IMR-90 (cell line): Measurements from ENCODE around the gene RNF144B. TPM values are rescaled to one million over a fixed set of nuclear protein-coding genes. Genes with fewer than 3 reads are reported as not detected.

Experiments
- ATAC-seq: fragments of 200-7000 bp; cut with Tn5 transposase; 2 replicates; pipeline ENCODE4 v1.9.1; 2020; ENCODE audit warnings: low read depth, mild to moderate bottlenecking, moderate library complexity
- BruUV-seq: library from RNA; stranded (reverse); fragments of 400-500 nt; replicated peaks from 2 replicates; lab custom pipeline; 2021; lab: Mats Ljungman, UMichigan
- CTCF ChIA-PET: fragments of 300-600 bp; formaldehyde crosslinking; extraction: SDS; loops from one replicate; lab custom pipeline; 2021; ENCODE audit warnings: antibody characterized with exemption; lab: Yijun Ruan, JAX
- POLR2A ChIA-PET: fragments of 300-600 bp; sonication (Branson Sonifier 250); formaldehyde crosslinking; loops from one replicate; lab custom pipeline; 2022; ENCODE audit warnings: antibody characterized with exemption; ENCODE audit not compliant: unreplicated experiment; lab: Charles Lee
- DNase-seq: peaks from one replicate; pipeline ENCODE4 v3.0.0; 2013
- H2AFZ ChIP-seq: replicated peaks from 2 replicates; pipeline ENCODE3; 2013; ENCODE audit warnings: low read length, mild to moderate bottlenecking; ENCODE audit not compliant: poor library complexity
- H2AK5ac ChIP-seq: 2 replicates; pipeline ENCODE4 v1.6.1; 2013; ENCODE audit warnings: low read depth, low read length, inconsistent platforms
- H2AK9ac ChIP-seq: replicated peaks from 2 replicates; pipeline ENCODE3; 2013; ENCODE audit warnings: mild to moderate bottlenecking, low read depth, low read length, moderate library complexity; ENCODE audit not compliant: poor library complexity
- H2BK120ac ChIP-seq: 2 replicates; pipeline ENCODE4 v1.6.1; 2013; ENCODE audit warnings: low read depth, low read length, inconsistent platforms
- H2BK15ac ChIP-seq: 3 replicates; pipeline ENCODE4 v1.6.1; 2013; ENCODE audit warnings: low read depth, low read length, inconsistent platforms
- H2BK20ac ChIP-seq: 2 replicates; pipeline ENCODE4 v1.6.1; 2013; ENCODE audit warnings: low read depth, mild to moderate bottlenecking, inconsistent platforms, low read length, moderate library complexity
- H2BK5ac ChIP-seq: 2 replicates; pipeline ENCODE4 v1.6.1; 2013; ENCODE audit warnings: mild to moderate bottlenecking, low read depth, low read length, inconsistent platforms; ENCODE audit not compliant: poor library complexity, severe bottlenecking
- H3K14ac ChIP-seq: replicated peaks from 2 replicates; pipeline ENCODE4 v1.6.1; 2013; ENCODE audit warnings: low read depth, low read length, inconsistent platforms
- H3K18ac ChIP-seq: 2 replicates; pipeline ENCODE4 v1.6.1; 2013; ENCODE audit warnings: low read depth, low read length, control low read depth
- H3K23ac ChIP-seq: 2 replicates; pipeline ENCODE4 v1.6.1; 2013; ENCODE audit warnings: low read depth, low read length, inconsistent platforms
- H3K27ac ChIP-seq: 2 replicates; pipeline ENCODE4 v1.5.1; 2013; ENCODE audit warnings: mild to moderate bottlenecking, control low read depth, low read length; ENCODE audit not compliant: insufficient read depth
- H3K27me3 ChIP-seq: 2 replicates; pipeline ENCODE4 v1.6.1; 2013; ENCODE audit warnings: low read length; ENCODE audit not compliant: control insufficient read depth, insufficient read depth
- H3K36me3 ChIP-seq: 2 replicates; pipeline ENCODE4 v1.6.1; 2013; ENCODE audit warnings: low read length, mixed read lengths; ENCODE audit not compliant: control insufficient read depth, insufficient read depth
- H3K4ac ChIP-seq: 2 replicates; pipeline ENCODE4 v1.6.1; 2013; ENCODE audit warnings: low read depth, low read length, inconsistent platforms
- H3K4me1 ChIP-seq: 2 replicates; pipeline ENCODE4 v1.6.1; 2013; ENCODE audit warnings: low read length, mixed read lengths; ENCODE audit not compliant: control insufficient read depth, insufficient read depth
- H3K4me2 ChIP-seq: 2 replicates; pipeline ENCODE4 v1.6.1; 2013; ENCODE audit warnings: low read depth, mild to moderate bottlenecking, control low read depth, low read length, moderate library complexity
- H3K4me3 ChIP-seq: 2 replicates; pipeline ENCODE4 v1.5.1; 2013; ENCODE audit warnings: low read depth, mild to moderate bottlenecking, control low read depth, low read length, moderate library complexity; ENCODE audit not compliant: insufficient read depth
- H3K56ac ChIP-seq: 2 replicates; pipeline ENCODE4 v1.6.1; 2013; ENCODE audit warnings: low read length, inconsistent platforms; ENCODE audit not compliant: insufficient read depth; ENCODE audit errors: extremely low read depth
- H3K79me1 ChIP-seq, 2 experiments: 2 replicates each; pipeline ENCODE4 v1.6.1; 2013; ENCODE audit warnings: low read length in 2 of 2, inconsistent platforms in 1 of 2, low read depth in 1 of 2
- H3K9ac ChIP-seq: 2 replicates; pipeline ENCODE4 v1.6.1; 2013; ENCODE audit warnings: low read depth, low read length, control low read depth
- H3K9me1 ChIP-seq: 2 replicates; pipeline ENCODE4 v1.6.1; 2013; ENCODE audit warnings: low read length, inconsistent platforms; ENCODE audit not compliant: insufficient read depth
- H3K9me3 ChIP-seq: 2 replicates; pipeline ENCODE4 v1.6.1; 2013; ENCODE audit warnings: low read length; ENCODE audit not compliant: control insufficient read depth, insufficient read depth
- H4K20me1 ChIP-seq: 2 replicates; pipeline ENCODE4 v1.6.1; 2013; ENCODE audit warnings: low read length, inconsistent platforms; ENCODE audit not compliant: insufficient read depth
- H4K5ac ChIP-seq: 2 replicates; pipeline ENCODE4 v1.6.1; 2013; ENCODE audit warnings: mild to moderate bottlenecking, low read depth, low read length, control low read depth
- H4K8ac ChIP-seq, 2 experiments: 2 replicates each; pipeline ENCODE4 v1.6.1; 2013; ENCODE audit warnings: low read depth in 2 of 2, low read length in 2 of 2, control low read depth in 1 of 2, inconsistent platforms in 1 of 2
- H4K91ac ChIP-seq: 2 replicates; pipeline ENCODE4 v1.6.1; 2013; ENCODE audit warnings: low read depth, low read length, inconsistent platforms; ENCODE audit not compliant: insufficient read depth
- BHLHE40 ChIP-seq: fragments of 150-350 bp; IDR thresholded peaks from 2 replicates; pipeline ENCODE4 v1.6.1; 2016; ENCODE audit warnings: mild to moderate bottlenecking, low read depth, low read length
- CEBPB ChIP-seq: IDR thresholded peaks from 2 replicates; pipeline ENCODE4 v1.6.1; 2012; ENCODE audit warnings: low read depth, low read length, improper control_type of control experiment
- CHD1 ChIP-seq: IDR thresholded peaks from 2 replicates; pipeline ENCODE4 v1.6.1; 2012; ENCODE audit warnings: low read depth, low read length, improper control_type of control experiment
- ELK1 ChIP-seq: fragments of 150-350 bp; IDR thresholded peaks from 2 replicates; pipeline ENCODE4 v1.6.1; 2016; ENCODE audit warnings: low read depth, mild to moderate bottlenecking, low read length, moderate library complexity, borderline replicate concordance
- FOS ChIP-seq: fragments of 150-350 bp; IDR thresholded peaks from 2 replicates; pipeline ENCODE4 v1.6.1; 2016; ENCODE audit warnings: low read depth, low read length
- MAFK ChIP-seq: IDR thresholded peaks from 2 replicates; pipeline ENCODE4 v1.6.1; 2012; ENCODE audit warnings: low read depth, low read length, improper control_type of control experiment
- MAZ ChIP-seq: IDR thresholded peaks from 2 replicates; pipeline ENCODE4 v1.6.1; 2012; ENCODE audit warnings: low read depth, mild to moderate bottlenecking, low read length, improper control_type of control experiment, moderate library complexity, borderline replicate concordance
- MXI1 ChIP-seq: IDR thresholded peaks from 2 replicates; pipeline ENCODE4 v1.6.1; 2012; ENCODE audit warnings: low read depth, mild to moderate bottlenecking, low read length, moderate library complexity, borderline replicate concordance
- NFE2L2 ChIP-seq: fragments of 150-350 bp; IDR thresholded peaks from 2 replicates; pipeline ENCODE4 v1.6.1; 2016; ENCODE audit warnings: low read depth, mild to moderate bottlenecking, low read length
- POLR2A ChIP-seq: IDR thresholded peaks from 2 replicates; pipeline ENCODE4 v1.6.1; 2012; ENCODE audit warnings: mild to moderate bottlenecking, low read depth, low read length
- RAD21 ChIP-seq: IDR thresholded peaks from 2 replicates; pipeline ENCODE4 v1.6.1; 2012; ENCODE audit warnings: low read length, improper control_type of control experiment
- RCOR1 ChIP-seq: IDR thresholded peaks from 2 replicates; pipeline ENCODE4 v1.6.1; 2012; ENCODE audit warnings: mild to moderate bottlenecking, low read length, improper control_type of control experiment; ENCODE audit not compliant: insufficient replicate concordance
- RFX5 ChIP-seq: IDR thresholded peaks from 2 replicates; pipeline ENCODE4 v1.8.0; 2012; ENCODE audit warnings: low read depth, mild to moderate bottlenecking, low read length, moderate library complexity
- SMC3 ChIP-seq: fragments of 150-350 bp; IDR thresholded peaks from 2 replicates; pipeline ENCODE4 v1.6.1; 2016; ENCODE audit warnings: low read depth, mild to moderate bottlenecking, antibody characterized with exemption, low read length, moderate library complexity
- USF2 ChIP-seq: fragments of 150-350 bp; IDR thresholded peaks from 2 replicates; pipeline ENCODE4 v1.6.1; 2017; ENCODE audit warnings: mild to moderate bottlenecking, antibody characterized with exemption, low read length, low read depth
- WGBS, 2 experiments: methylation state at CpG; one replicate each; pipeline versions ENCODE4 v1.1.5 to v1.1.7; 2013; ENCODE audit warnings: missing lambda C conversion rate in 2 of 2; ENCODE audit not compliant: insufficient read length in 1 of 2; ENCODE audit errors: extremely low coverage in 2 of 2; 5-methylcytosine and 5-hydroxymethylcytosine counted together
- dilution Hi-C: fragments of 300-500 bp; cut with HindIII; formaldehyde crosslinking; loops from one replicate; pipeline ENCODE4 v1.14.3; 2018; ENCODE audit warnings: low sequenced_read_pairs; ENCODE audit not compliant: unreplicated experiment
- in situ Hi-C: fragments of 300-500 bp; cut with MboI; formaldehyde crosslinking; loops from 3 replicates; pipeline ENCODE4 v1.14.3; 2019; ENCODE audit warnings: low sequenced_read_pairs, inconsistent platforms, mixed read lengths
- intact Hi-C: fragments of 100-400 bp; cut with micrococcal nuclease; formaldehyde crosslinking; loops from 2 replicates; pipeline ENCODE4 v1.10.0; 2022
- polyA plus RNA-seq, 3 experiments: library from polyadenylated mRNA; depleted of rRNA; stranded (reverse); fragments of >200 nt; gene quantifications; 2 replicates each; pipeline ENCODE4 v1.2.3, GENCODE V29; 2012; ENCODE audit warnings: low replicate concordance in 1 of 3
- total RNA-seq: library from RNA; depleted of rRNA; stranded (reverse); fragments of >200 nt; gene quantifications from 2 replicates; pipeline ENCODE4 v1.2.3, GENCODE V29; 2012

Gene RNF144B
- total and polyA plus RNA-seq, 2 of the 4 experiments (the other 2 are of a cell fraction): 0.44 to 2.7 TPM

- Histone ChIP-seq H2BK15ac (no peak overlapping the region), H4K5ac (no peak overlapping the region; the same call in 1 of the 2 replicates), H4K91ac (no peak overlapping the region), H2AFZ (peak overlapping the region; percentile 28), H3K27ac (no peak overlapping the region), H3K18ac (peak overlapping the region; percentile 46; the same call in 1 of the 2 replicates), H2BK5ac (no peak overlapping the region), H3K23ac (no peak overlapping the region), H3K36me3 (no peaks in the 10 kb centered on the region), H3K4me3 (no peak overlapping the region), H3K9me3 (no peaks in the 10 kb centered on the region), H3K9ac (no peak overlapping the region), H3K27me3 (no peaks in the 10 kb centered on the region), H4K20me1 (no peaks in the 10 kb centered on the region), H3K9me1 (peaks cover 5% of the 10 kb centered on the region; the same call in 1 of the 2 replicates), H2BK120ac (no peak overlapping the region), H3K4ac (no peak overlapping the region), H3K56ac (no peak overlapping the region), H3K14ac (no peak overlapping the region), H3K79me1 (no peaks in the 10 kb centered on the region; a peak in 1 of 4 replicates), H2AK5ac (peak overlapping the region; percentile 1; the same call in 1 of the 2 replicates), H2BK20ac (no peak overlapping the region), H4K8ac (no peak overlapping the region; a peak in 1 of 4 replicates), H3K4me1 (no peaks in the 10 kb centered on the region; the same call in 1 of the 2 replicates), H2AK9ac (no peak overlapping the region), H3K4me2 (no peak overlapping the region)
- ChIA-PET CTCF (interaction anchor here (0.6 kb wide), 1 partner anchor 1397 kb away, joined by 5 read pairs; no protein-coding TSS in a partner anchor), POLR2A (no interaction called here)
- ATAC-seq: no peak
- in situ Hi-C loops: no loop called here
- intact Hi-C loops: no loop called here
- WGBS, 2 experiments: 71% methylated on average over 3 of the region's 7 CpGs; no CpG with 5 or more reads in 1 of the 2 experiments
- no TSS peak for BruUV-seq
- dilution Hi-C loops: no loop called here
- DNase-seq: no peak
- TF ChIP-seq MAFK: no peak
- no peak for TF ChIP-seq RCOR1
- no peak for TF ChIP-seq MAZ
- TF ChIP-seq ELK1: no peak
- no peak for TF ChIP-seq NFE2L2
- TF ChIP-seq BHLHE40: no peak
- TF ChIP-seq USF2: no peak
- no peak for TF ChIP-seq MXI1
- no peak for TF ChIP-seq CHD1
- no peak for TF ChIP-seq RAD21
- TF ChIP-seq POLR2A: no peak
- no peak for TF ChIP-seq RFX5
- TF ChIP-seq FOS: no peak
- no peak for TF ChIP-seq SMC3
- TF ChIP-seq CEBPB: no peak
Observed at GRCh38 chr6:18340781-18341551, 46.2 kb upstream of the RNF144B start.
